HG03280 (cell line): ENCODE data around the gene HS2ST1.
A peak's percentile ranks its signal among the peaks of the same experiment; 100 is the strongest.

ENCODE experiments used
- ATAC-seq: cut with Tn5 transposase; IDR thresholded peaks from one replicate; pipeline ENCODE4 v1.9.1; 2021; ENCODE audit warnings: mild to moderate bottlenecking, moderate library complexity; ENCODE audit not compliant: unreplicated experiment

The HS2ST1 gene

GRCh38 chr1:87104945-87105344 lies 190.5 kb downstream of the HS2ST1 start:
- no peak for ATAC-seq

- no peak for ATAC-seq
Measured at GRCh38 chr1:87106144-87106543, 191.7 kb downstream of the HS2ST1 start.

GRCh38 chr1:87106867-87107266 lies 192.4 kb downstream of the HS2ST1 start:
- ATAC-seq: no peak

- ATAC-seq: no peak
Measured at GRCh38 chr1:87108228-87108627, 193.8 kb downstream of the HS2ST1 start.

- ATAC-seq: no peak
Measured at GRCh38 chr1:87108814-87109411, 194.5 kb downstream of the HS2ST1 start.

GRCh38 chr1:87111659-87112371 lies 197.4 kb downstream of the HS2ST1 start:
- ATAC-seq: no peak

- no peak for ATAC-seq
Measured at GRCh38 chr1:87113313-87113712, 198.9 kb downstream of the HS2ST1 start.

GRCh38 chr1:87115317-87115890 lies 201.0 kb downstream of the HS2ST1 start:
- no peak for ATAC-seq

GRCh38 chr1:87115891-87116290 lies 201.5 kb downstream of the HS2ST1 start:
- ATAC-seq: no peak

GRCh38 chr1:87117761-87118368 lies 203.4 kb downstream of the HS2ST1 start:
- ATAC-seq: no peak

- ATAC-seq: no peak
Measured at GRCh38 chr1:87119541-87120140, 205.2 kb downstream of the HS2ST1 start.

- no peak for ATAC-seq
Measured at GRCh38 chr1:87120779-87121178, 206.3 kb downstream of the HS2ST1 start.

- no peak for ATAC-seq
Measured at GRCh38 chr1:87121711-87122163, 207.3 kb downstream of the HS2ST1 start.

GRCh38 chr1:87122243-87122642 lies 207.8 kb downstream of the HS2ST1 start:
- no peak for ATAC-seq

GRCh38 chr1:87123610-87124009 lies 209.2 kb downstream of the HS2ST1 start:
- no peak for ATAC-seq

- no peak for ATAC-seq
Measured at GRCh38 chr1:87126886-87127505, 212.6 kb downstream of the HS2ST1 start.

GRCh38 chr1:87127581-87127980 lies 213.1 kb downstream of the HS2ST1 start:
- ATAC-seq: no peak

- no peak for ATAC-seq
Measured at GRCh38 chr1:87129038-87129437, 214.6 kb downstream of the HS2ST1 start.

- no peak for ATAC-seq
Measured at GRCh38 chr1:87129606-87130005, 215.2 kb downstream of the HS2ST1 start.

- no peak for ATAC-seq
Measured at GRCh38 chr1:87130438-87130837, 216.0 kb downstream of the HS2ST1 start.

- peak; percentile 95 for ATAC-seq
Measured at GRCh38 chr1:87131809-87132283, 217.4 kb downstream of the HS2ST1 start.
